ENCODE results near the gene CACNA1F.

The CACNA1F gene

GRCh38 chrX:49277535-49277830 lies 44.3 kb upstream of the CACNA1F start:
- no peak overlapping the region for H3K9ac ChIP-seq (ENCODE audit: low read depth, low read length, poor library complexity, severe bottlenecking)
- H3K9me3 ChIP-seq (ENCODE audit: insufficient read depth, low read depth, low read length): no peaks in the 10 kb centered on the region
- H4K20me1 ChIP-seq (ENCODE audit: insufficient read depth, low read length, poor library complexity, severe bottlenecking): peaks cover 3% of the 10 kb centered on the region
- no peak overlapping the region for H2AFZ ChIP-seq (ENCODE audit: low read length)
- H3F3A ChIP-seq (ENCODE audit: low read depth): no peaks in the 10 kb centered on the region
- no peaks in the 10 kb centered on the region for H3K36me3 ChIP-seq (ENCODE audit: insufficient read depth, low read length)
- no peaks in the 10 kb centered on the region for H3K79me2 ChIP-seq (ENCODE audit: insufficient read depth, low read length)
- no peaks in the 10 kb centered on the region for H3K9me2 ChIP-seq (replicated peaks; ENCODE audit: low read depth, low read length)
- H3K27me3 ChIP-seq (ENCODE audit: insufficient read depth, low read length, poor library complexity, severe bottlenecking): no peaks in the 10 kb centered on the region
- no peak overlapping the region for H3K4me3 ChIP-seq (ENCODE audit: low read length, poor library complexity, severe bottlenecking)
- peaks cover 12% of the 10 kb centered on the region for H3K4me1 ChIP-seq (ENCODE audit: insufficient read depth, low read length, poor library complexity, severe bottlenecking)
- no peak for TF ChIP-seq EZH2phosphoT487 (IDR thresholded peaks at IDR 0.05; ENCODE audit: borderline replicate concordance)
- TF ChIP-seq CTCF (conservative IDR thresholded peaks at IDR 0.05; ENCODE audit: low read length): no peak
- no peak overlapping the region for H3K4me2 ChIP-seq (ENCODE audit: low read depth, low read length, poor library complexity, severe bottlenecking)

- H3K9me2 ChIP-seq (replicated peaks; ENCODE audit: low read depth, low read length): no peaks in the 10 kb centered on the region
- H4K20me1 ChIP-seq (ENCODE audit: insufficient read depth, low read length, poor library complexity, severe bottlenecking): peaks cover 5% of the 10 kb centered on the region
- no peaks in the 10 kb centered on the region for H3K79me2 ChIP-seq (ENCODE audit: insufficient read depth, low read length)
- H2AFZ ChIP-seq (ENCODE audit: low read length): no peak overlapping the region
- peaks cover 18% of the 10 kb centered on the region for H3K4me1 ChIP-seq (ENCODE audit: insufficient read depth, low read length, poor library complexity, severe bottlenecking)
- H3K9ac ChIP-seq (ENCODE audit: low read depth, low read length, poor library complexity, severe bottlenecking): no peak overlapping the region
- H3K36me3 ChIP-seq (ENCODE audit: insufficient read depth, low read length): no peaks in the 10 kb centered on the region
- no peaks in the 10 kb centered on the region for H3K27me3 ChIP-seq (ENCODE audit: insufficient read depth, low read length, poor library complexity, severe bottlenecking)
- no peak overlapping the region for H3K4me3 ChIP-seq (ENCODE audit: low read length, poor library complexity, severe bottlenecking)
- TF ChIP-seq CTCF (conservative IDR thresholded peaks at IDR 0.05; ENCODE audit: low read length): no peak
- no peak for TF ChIP-seq EZH2phosphoT487 (IDR thresholded peaks at IDR 0.05; ENCODE audit: borderline replicate concordance)
- H3F3A ChIP-seq (ENCODE audit: low read depth): no peaks in the 10 kb centered on the region
- H3K4me2 ChIP-seq (ENCODE audit: low read depth, low read length, poor library complexity, severe bottlenecking): no peak overlapping the region
- no peaks in the 10 kb centered on the region for H3K9me3 ChIP-seq (ENCODE audit: insufficient read depth, low read depth, low read length)
Observed at GRCh38 chrX:49276671-49277534, 43.8 kb upstream of the CACNA1F start.

- H3K9me2 ChIP-seq (replicated peaks; ENCODE audit: low read depth, low read length): no peaks in the 10 kb centered on the region
- no peaks in the 10 kb centered on the region for H3K36me3 ChIP-seq (ENCODE audit: insufficient read depth, low read length)
- peaks cover 25% of the 10 kb centered on the region for H3K4me1 ChIP-seq (ENCODE audit: insufficient read depth, low read length, poor library complexity, severe bottlenecking)
- H3K27me3 ChIP-seq (ENCODE audit: insufficient read depth, low read length, poor library complexity, severe bottlenecking): no peaks in the 10 kb centered on the region
- H3K9ac ChIP-seq (ENCODE audit: low read depth, low read length, poor library complexity, severe bottlenecking): no peak overlapping the region
- TF ChIP-seq EZH2phosphoT487 (IDR thresholded peaks at IDR 0.05; ENCODE audit: borderline replicate concordance) (no peak), CTCF (conservative IDR thresholded peaks at IDR 0.05; ENCODE audit: low read length) (no peak)
- H3K79me2 ChIP-seq (ENCODE audit: insufficient read depth, low read length): peaks cover 6% of the 10 kb centered on the region; the same call in 1 of the 2 replicates
- H3K4me2 ChIP-seq (ENCODE audit: low read depth, low read length, poor library complexity, severe bottlenecking): no peak overlapping the region
- no peak overlapping the region for H2AFZ ChIP-seq (ENCODE audit: low read length)
- H3K9me3 ChIP-seq (ENCODE audit: insufficient read depth, low read depth, low read length): no peaks in the 10 kb centered on the region
- H3F3A ChIP-seq (ENCODE audit: low read depth): no peaks in the 10 kb centered on the region
- H4K20me1 ChIP-seq (ENCODE audit: insufficient read depth, low read length, poor library complexity, severe bottlenecking): peaks cover 8% of the 10 kb centered on the region
- H3K4me3 ChIP-seq (ENCODE audit: low read length, poor library complexity, severe bottlenecking): no peak overlapping the region
Observed at GRCh38 chrX:49276207-49276606, 43.1 kb upstream of the CACNA1F start.
